Stimulated activated CD8-positive, alpha-beta memory T cell treated with anti-CD3 and anti-CD28 coated beads, Interleukin-15, amount 100 ng/mL, for 4 hours (primary cell): ENCODE results near the gene P2RY13.

Experiments
- DNase-seq, 2 donors: peaks; one replicate each; pipeline ENCODE4 v3.0.0-alpha.2; 2020; ENCODE audit warnings: low read depth in 2 of 2

The P2RY13 gene

GRCh38 chr3:151293127-151293526 lies 36.2 kb downstream of the P2RY13 start:
- no peak for DNase-seq

GRCh38 chr3:151290673-151291072 lies 38.7 kb downstream of the P2RY13 start:
- no peak for DNase-seq

- no peak for DNase-seq
These were observed 39.9 kb downstream of the P2RY13 start for GRCh38 chr3:151289445-151289844.

DNA sequence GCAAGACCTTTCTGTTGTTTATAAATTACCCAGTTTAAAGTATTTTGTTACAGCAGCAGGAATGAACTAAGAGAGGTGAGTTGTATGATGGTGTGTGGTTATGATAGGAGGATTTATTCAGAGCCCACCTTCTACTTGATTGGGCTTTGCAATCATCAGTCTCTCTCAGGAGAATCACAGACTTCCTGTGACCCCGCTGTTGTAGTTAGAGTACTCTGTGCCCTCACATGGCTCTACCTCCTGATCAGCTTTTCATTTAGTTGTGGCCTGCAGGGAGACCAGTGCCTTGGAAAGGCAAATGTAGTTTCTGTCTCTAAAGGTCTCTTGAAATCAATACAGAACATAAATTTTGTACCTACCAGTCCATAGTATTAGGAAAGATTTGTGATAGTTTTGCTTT lies 43.4 kb downstream of the P2RY13 start:
- DNase-seq = no peak

- DNase-seq = no peak
These were observed 45.4 kb downstream of the P2RY13 start for GRCh38 chr3:151283907-151284461.

DNA sequence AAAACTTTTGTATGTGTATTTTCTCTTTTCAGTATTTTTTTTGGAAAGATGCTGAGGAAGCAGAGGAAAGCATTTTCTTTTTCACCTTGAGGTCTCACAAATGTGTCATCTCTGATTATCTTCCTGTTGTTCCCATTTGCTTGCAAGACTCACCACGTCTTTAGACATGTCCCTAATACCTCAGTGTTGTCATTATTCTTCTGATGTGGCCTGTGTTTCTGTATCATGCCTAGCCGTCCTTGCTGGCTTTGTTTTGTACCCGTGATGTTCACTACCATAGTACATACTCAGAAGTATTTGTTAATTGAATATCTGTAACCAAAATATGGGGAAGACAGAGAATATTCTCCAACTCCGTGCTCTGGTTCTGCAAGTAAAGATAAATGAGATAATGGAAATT lies 46.0 kb downstream of the P2RY13 start:
- DNase-seq = no peak

- no peak for DNase-seq
These were observed 46.4 kb downstream of the P2RY13 start for GRCh38 chr3:151282921-151283320.

DNA sequence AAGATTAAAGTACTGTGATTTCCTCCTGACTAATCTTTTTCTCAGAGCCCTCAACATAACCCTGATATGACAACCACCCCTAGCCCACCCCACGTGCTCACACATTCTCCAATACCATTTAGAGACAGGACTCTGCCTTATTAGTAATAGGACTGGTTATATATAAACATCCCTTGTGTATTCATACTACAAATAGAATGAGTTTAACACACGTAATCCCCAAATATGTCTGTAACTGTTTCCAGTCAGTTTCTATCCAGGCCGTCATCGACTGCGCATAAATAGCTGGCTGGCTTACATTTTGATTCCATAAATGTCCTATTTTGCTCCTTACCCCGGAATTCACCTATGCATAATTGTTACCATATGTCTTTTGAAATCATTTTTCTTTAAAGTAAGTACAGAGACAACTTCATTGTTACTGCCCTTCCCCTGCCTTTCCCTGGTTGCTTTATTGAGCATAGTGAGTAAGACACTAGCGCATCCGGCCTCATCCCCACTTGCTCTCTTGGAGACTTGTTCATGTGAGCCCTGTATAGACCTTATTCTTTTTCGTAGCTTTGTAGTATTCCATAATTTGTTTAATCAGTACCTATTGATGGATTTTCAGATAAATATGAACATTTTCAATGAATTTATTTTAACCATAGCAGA lies 47.6 kb downstream of the P2RY13 start:
- no peak for DNase-seq

DNA sequence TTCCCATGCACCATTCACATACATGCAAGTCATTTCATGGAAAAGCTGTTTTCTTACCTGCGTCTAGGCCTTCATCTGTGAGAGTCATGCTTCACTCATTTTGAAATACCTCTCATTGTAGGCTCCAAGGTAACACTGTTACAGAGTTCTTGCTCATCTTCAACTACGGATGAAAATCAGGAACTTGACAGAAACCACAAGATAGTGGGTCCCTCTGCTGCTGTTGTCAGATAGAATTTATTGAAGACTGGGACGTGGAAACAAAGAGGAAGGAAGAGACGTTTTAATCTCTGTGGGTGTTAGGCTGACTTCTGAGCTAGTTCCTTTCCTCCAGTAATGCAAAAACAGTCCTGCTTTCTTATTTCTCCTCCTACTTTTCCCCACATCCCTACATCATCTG lies 51.1 kb downstream of the P2RY13 start, which contains the start of gene P2RY14:
Gene P2RY14 (minus strand): TSS at position 313 of the 400 bp plus-strand sequence. CDS start 64,226 bp downstream, outside the sequence.
- no peak for DNase-seq

- no peak for DNase-seq
These were observed 52.7 kb downstream of the P2RY13 start for GRCh38 chr3:151276687-151277042.
